NCI-H345 treated with DMSO at 0.1 percent for 48 hours (cell line): ENCODE data around the gene SPECC1L.

Experiments
- DNase-seq: peaks from one replicate; lab custom pipeline; 2025; ENCODE audit not compliant: unreplicated experiment; lab: John Stamatoyannopoulos, UW

The SPECC1L gene

GRCh38 chr22:24440270-24440717 is 169.7 kb downstream of the SPECC1L start:
- no peak for DNase-seq

- no peak for DNase-seq
Observed at GRCh38 chr22:24440718-24441405, 170.2 kb downstream of the SPECC1L start.

- no peak for DNase-seq
Observed at GRCh38 chr22:24441406-24442351, 171.0 kb downstream of the SPECC1L start.

- no peak for DNase-seq
Observed at GRCh38 chr22:24442352-24442744, 171.7 kb downstream of the SPECC1L start.

- DNase-seq: no peak
Observed at GRCh38 chr22:24443668-24444067, 173.0 kb downstream of the SPECC1L start.

DNA sequence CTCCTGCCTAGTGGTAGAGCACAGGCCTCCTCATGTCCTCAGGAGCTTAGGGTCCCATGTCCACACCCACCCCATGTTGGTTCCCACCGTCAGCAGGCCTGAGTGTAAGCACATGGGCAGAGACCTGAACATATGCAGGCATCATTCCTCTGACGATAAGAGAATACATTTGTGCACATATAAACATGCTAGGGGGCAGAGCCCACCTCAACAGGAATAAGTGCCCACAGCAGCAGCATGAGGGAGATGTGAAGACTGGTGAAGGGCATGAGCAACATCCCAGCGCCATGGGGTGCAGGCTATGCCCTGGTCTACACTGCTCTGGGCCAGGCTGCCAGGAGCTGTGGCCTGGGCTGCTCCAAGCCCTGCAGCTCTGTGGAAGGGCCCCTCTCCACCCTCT is 173.6 kb downstream of the SPECC1L start:
- DNase-seq: no peak

DNA sequence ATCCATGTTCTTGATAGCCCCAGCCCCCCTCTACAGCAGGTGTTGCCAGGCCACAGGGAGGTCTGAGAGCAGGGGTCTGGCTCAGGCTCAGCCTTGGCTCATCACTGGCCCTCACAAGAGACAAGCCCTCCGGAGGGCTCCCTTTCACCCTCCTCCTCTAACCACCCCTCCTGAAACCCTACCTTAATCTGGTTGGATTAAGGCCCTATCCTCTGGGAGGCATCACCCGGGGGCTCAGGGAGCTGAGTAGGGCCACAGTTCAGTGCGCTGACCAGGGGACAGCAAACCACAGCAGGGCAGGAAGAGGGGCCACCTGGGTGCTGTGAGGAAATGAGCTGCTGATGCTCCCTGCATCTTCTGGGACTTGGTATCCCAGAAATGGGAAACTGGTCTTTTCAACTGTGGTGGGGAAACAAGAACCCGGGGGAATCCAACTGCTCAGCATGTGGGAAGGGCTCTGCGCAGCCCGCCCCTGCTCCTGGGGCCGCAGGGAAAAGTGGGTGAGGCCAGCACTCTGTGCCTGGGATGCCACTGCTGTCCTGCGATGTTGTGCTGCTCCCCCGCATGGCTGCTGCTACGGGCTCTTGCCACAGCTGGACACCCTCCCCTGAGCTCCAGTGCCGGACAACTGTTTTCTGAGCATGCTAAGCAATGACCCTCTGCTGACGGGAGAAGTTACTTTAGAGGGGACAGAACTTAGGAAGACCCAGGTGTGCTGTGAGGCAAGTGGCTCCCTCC is 174.3 kb downstream of the SPECC1L start:
- DNase-seq: no peak

GRCh38 chr22:24445481-24446259 is 175.0 kb downstream of the SPECC1L start:
- no peak for DNase-seq

- DNase-seq: no peak
Observed at GRCh38 chr22:24446260-24446611, 175.6 kb downstream of the SPECC1L start.

- no peak for DNase-seq
Observed at GRCh38 chr22:24450610-24451009, 180.0 kb downstream of the SPECC1L start.

GRCh38 chr22:24451162-24451561 is 180.5 kb downstream of the SPECC1L start:
- no peak for DNase-seq

GRCh38 chr22:24453853-24454252 is 183.2 kb downstream of the SPECC1L start:
- DNase-seq: no peak

GRCh38 chr22:24455039-24455438 is 184.4 kb downstream of the SPECC1L start:
- no peak for DNase-seq

GRCh38 chr22:24455751-24456426 is 185.3 kb downstream of the SPECC1L start:
- DNase-seq: no peak

- no peak for DNase-seq
Observed at GRCh38 chr22:24457894-24458420, 187.3 kb downstream of the SPECC1L start.

DNA sequence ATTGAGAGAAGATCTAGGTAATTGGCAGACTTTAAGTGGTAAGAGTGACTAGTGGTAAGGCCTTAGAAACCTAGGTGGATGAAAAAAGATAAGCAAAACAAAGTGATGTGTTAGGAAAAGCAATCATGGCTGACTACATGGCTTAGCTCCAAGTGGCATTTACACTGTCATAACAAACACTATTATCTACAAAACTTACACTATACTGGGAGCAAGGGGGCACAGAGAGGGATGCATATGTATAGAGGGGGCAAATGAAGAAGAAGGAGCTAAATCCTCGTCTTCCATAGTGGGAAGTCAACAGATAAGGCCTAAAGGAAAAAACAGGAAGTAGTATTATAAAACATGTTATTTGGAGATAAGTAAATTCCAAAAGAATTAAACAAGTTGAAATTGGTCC is 189.3 kb downstream of the SPECC1L start:
- DNase-seq: no peak

GRCh38 chr22:24460418-24461089 is 189.9 kb downstream of the SPECC1L start:
- DNase-seq: no peak

DNA sequence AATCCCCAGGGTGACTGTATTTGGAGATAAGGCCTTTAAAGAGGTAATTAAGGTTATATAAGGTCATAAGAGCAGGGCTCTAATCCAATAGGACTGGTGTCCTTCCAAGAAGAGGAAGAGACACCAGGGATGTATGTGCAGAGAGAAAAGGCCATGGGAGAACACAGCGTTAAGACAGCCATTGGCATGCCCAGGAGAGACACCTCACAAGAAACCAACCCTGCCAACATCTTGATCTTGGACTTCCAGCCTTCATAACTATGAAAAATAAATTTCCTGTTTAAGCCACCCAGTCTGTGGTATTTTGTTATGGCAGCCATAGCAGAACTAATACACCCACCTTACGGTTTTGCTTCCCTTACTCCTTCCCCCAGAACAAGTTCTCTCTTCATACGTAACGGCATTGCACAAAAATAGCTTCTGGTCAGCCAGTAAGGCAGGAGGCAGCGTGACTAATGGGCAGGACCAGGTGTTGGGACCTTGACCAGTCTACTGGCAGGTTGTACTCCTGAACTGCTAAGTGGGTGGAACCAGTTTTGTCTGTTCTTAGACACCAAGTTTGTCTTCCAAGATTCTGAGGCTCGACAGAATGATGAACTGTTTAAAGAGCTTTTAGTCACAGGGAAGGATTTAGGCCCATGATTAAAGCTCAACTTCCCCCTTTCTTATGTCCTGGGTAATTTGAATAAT is 192.6 kb downstream of the SPECC1L start:
- no peak for DNase-seq

- no peak for DNase-seq
Observed at GRCh38 chr22:24465566-24465965, 194.9 kb downstream of the SPECC1L start.
